ENCODE results near the gene SURF1. TPM values are rescaled to one million over a fixed set of nuclear protein-coding genes. Genes with fewer than 3 reads are reported as not detected.

SURF1 gene
- total and polyA plus RNA-seq, 9 of the 15 experiments (the other 6 are each of a cell fraction or from before 2014, with no cell fraction given): 16.1 to 31.3 (median 20.9) TPM

DNA sequence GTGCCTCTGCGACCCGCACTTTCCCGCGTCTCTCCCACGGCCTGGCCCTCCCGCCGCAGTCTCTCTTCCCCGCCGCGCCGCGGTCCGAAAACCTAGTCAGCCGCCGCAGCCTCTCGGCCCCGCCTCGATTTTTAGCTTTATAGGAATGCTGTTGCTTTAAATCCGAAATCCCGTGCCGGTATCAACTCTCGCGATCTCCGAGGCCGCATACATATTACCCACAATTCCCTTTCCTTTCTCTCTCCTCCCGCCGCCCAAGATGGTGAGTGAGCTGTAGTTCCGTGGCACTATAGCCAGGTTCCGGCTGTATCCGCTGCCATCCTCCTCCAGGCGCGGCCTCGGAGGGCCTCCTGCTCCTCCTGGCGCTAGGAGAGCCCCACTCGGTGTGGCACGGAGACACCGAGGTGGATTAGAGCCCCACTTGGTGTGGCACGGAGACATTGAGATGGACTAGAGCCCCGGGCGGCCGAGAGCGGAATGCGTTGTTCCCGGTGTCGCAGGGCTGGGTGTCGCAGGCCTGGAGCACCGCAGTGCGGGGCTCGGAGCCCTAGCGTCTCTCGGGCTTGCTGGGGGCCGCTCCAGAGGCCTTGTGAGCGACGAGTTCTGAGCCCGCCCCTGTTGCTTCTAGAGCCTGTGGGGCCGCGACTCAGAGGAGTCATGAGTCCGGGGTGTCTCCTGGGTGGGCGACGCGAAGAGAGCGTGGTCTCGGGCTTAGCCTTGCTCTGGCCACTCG, 8.1 kb downstream of the SURF1 start, which contains the start of the genes MED22 and RPL7A (continued):
- TF ChIP-seq NR2C2 (CRISPR knock-in tag; IDR thresholded peaks at IDR 0.05) (no peak), NR2C2 (tag; IDR thresholded peaks at IDR 0.05) (peak; percentile 23), POLR2B (IDR thresholded peaks at IDR 0.05; ENCODE audit: low read depth, partially characterized antibody) (peak; percentile 99), PHB (CRISPR knock-in tag; IDR thresholded peaks at IDR 0.05) (no peak), TAF15 (IDR thresholded peaks at IDR 0.05; ENCODE audit: low read depth, low read length) (no peak), TSHZ1 (CRISPR knock-in tag; IDR thresholded peaks at IDR 0.05) (no peak), CREB1 (IDR thresholded peaks at IDR 0.05) (peak; percentile 54; the same call in 1 of the 2 replicates), CREB1 (CRISPR knock-in tag; IDR thresholded peaks at IDR 0.05) (no peak; the same call in 1 of the 2 replicates), E2F3 (CRISPR knock-in tag; IDR thresholded peaks at IDR 0.05) (peak; percentile 68; the same call in 1 of the 2 replicates), ZNF143 (CRISPR knock-in tag; IDR thresholded peaks at IDR 0.05) (peak; percentile 84), ZKSCAN1 (IDR thresholded peaks at IDR 0.05; ENCODE audit: low read depth, low read length) (peak; percentile 12; the same call in 1 of the 2 replicates), ELK3 (CRISPR knock-in tag; IDR thresholded peaks at IDR 0.05) (no peak), KAT2B (IDR thresholded peaks at IDR 0.05; ENCODE audit: low read depth, low read length) (peak; percentile 34), TAF1 (IDR thresholded peaks at IDR 0.05; ENCODE audit: control insufficient read depth, extremely low read depth, insufficient read depth, low read length, severe bottlenecking) (peak; percentile 100), GATAD2A (IDR thresholded peaks at IDR 0.05) (no peak; the same call in 1 of the 2 replicates), ELF2 (CRISPR knock-in tag; IDR thresholded peaks at IDR 0.05) (peak; percentile 58; the same call in 1 of the 2 replicates)
- TF ChIP-seq, protein P1, sequence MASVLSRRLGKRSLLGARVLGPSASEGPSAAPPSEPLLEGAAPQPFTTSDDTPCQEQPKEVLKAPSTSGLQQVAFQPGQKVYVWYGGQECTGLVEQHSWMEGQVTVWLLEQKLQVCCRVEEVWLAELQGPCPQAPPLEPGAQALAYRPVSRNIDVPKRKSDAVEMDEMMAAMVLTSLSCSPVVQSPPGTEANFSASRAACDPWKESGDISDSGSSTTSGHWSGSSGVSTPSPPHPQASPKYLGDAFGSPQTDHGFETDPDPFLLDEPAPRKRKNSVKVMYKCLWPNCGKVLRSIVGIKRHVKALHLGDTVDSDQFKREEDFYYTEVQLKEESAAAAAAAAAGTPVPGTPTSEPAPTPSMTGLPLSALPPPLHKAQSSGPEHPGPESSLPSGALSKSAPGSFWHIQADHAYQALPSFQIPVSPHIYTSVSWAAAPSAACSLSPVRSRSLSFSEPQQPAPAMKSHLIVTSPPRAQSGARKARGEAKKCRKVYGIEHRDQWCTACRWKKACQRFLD (CRISPR knock-in tag; IDR thresholded peaks at IDR 0.05): no peak
- TF ChIP-seq, protein P2, sequence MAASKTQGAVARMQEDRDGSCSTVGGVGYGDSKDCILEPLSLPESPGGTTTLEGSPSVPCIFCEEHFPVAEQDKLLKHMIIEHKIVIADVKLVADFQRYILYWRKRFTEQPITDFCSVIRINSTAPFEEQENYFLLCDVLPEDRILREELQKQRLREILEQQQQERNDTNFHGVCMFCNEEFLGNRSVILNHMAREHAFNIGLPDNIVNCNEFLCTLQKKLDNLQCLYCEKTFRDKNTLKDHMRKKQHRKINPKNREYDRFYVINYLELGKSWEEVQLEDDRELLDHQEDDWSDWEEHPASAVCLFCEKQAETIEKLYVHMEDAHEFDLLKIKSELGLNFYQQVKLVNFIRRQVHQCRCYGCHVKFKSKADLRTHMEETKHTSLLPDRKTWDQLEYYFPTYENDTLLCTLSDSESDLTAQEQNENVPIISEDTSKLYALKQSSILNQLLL (CRISPR knock-in tag; IDR thresholded peaks at IDR 0.05; ENCODE audit: borderline replicate concordance): no peak
